ENCODE results near the gene PDYN. TPM values are rescaled to one million over a fixed set of nuclear protein-coding genes. Genes with fewer than 3 reads are reported as not detected.

PDYN gene
- total RNA-seq, 2 experiments from 2014 or later, result not detected

GRCh38 chr20:2010533-2010932, 16.7 kb upstream of the PDYN start:
- Mint-ChIP-seq H3K36me3 (ENCODE audit: low read depth) (no peaks in the 10 kb centered on the region), H3K4me1 (ENCODE audit: low read depth) (no peaks in the 10 kb centered on the region), H3K27me3 (peaks cover 75% of the 10 kb centered on the region), H3K27ac (no peak overlapping the region), H3K4me3 (no peak overlapping the region), H3K9me3 (no peaks in the 10 kb centered on the region)
- ChIA-PET CTCF (no interaction called here), POLR2A (no interaction called here)
- Histone ChIP-seq H3K27ac (ENCODE audit: low read depth in 1 of 2, low read length in 2 of 2) (no peak overlapping the region), H3K9me3 (ENCODE audit: control insufficient read depth in 1 of 2, insufficient read depth in 1 of 2, low read length in 2 of 2) (peaks cover 0 to 4% of the 10 kb centered on the region in 2 experiments), H3K4me3 (ENCODE audit: low read length) (no peak overlapping the region), H3K36me3 (ENCODE audit: insufficient read depth, low read length) (no peaks in the 10 kb centered on the region), H3K4me1 (ENCODE audit: insufficient read depth, low read length) (no peaks in the 10 kb centered on the region), H3K27me3 (ENCODE audit: control insufficient read depth in 1 of 2, insufficient read depth in 2 of 2, low read length in 2 of 2) (peaks cover 8 to 30% of the 10 kb centered on the region in 2 experiments)
- TF ChIP-seq CTCF (IDR thresholded peaks at IDR 0.05), result no peak
- intact Hi-C loops (cut with DNase I, micrococcal nuclease), result no loop called here
- no peak for ATAC-seq (ENCODE audit: poor library complexity)
- DNase-seq, result no peak

- Histone ChIP-seq H3K27ac (ENCODE audit: low read depth in 1 of 2, low read length in 2 of 2) (no peak overlapping the region), H3K4me3 (ENCODE audit: low read length) (no peak overlapping the region), H3K4me1 (ENCODE audit: insufficient read depth, low read length) (no peaks in the 10 kb centered on the region), H3K9me3 (ENCODE audit: control insufficient read depth in 1 of 2, insufficient read depth in 1 of 2, low read length in 2 of 2) (peaks cover 0 to 4% of the 10 kb centered on the region in 2 experiments), H3K36me3 (ENCODE audit: insufficient read depth, low read length) (no peaks in the 10 kb centered on the region), H3K27me3 (ENCODE audit: control insufficient read depth in 1 of 2, insufficient read depth in 2 of 2, low read length in 2 of 2) (peaks cover 8 to 21% of the 10 kb centered on the region in 2 experiments)
- no peak overlapping the region for H3K27ac Mint-ChIP-seq
- H3K36me3 Mint-ChIP-seq (ENCODE audit: low read depth), result no peaks in the 10 kb centered on the region
- POLR2A ChIA-PET, result no interaction called here
- CTCF ChIA-PET, result interaction anchor here (1.3 to 2.7 kb wide), 2 partner anchors 42 to 166 kb away, joined by 3 to 11 read pairs; no protein-coding TSS in a partner anchor
- no peaks in the 10 kb centered on the region for H3K4me1 Mint-ChIP-seq (ENCODE audit: low read depth)
- TF ChIP-seq CTCF (IDR thresholded peaks at IDR 0.05), result peak; percentile 66
- DNase-seq (peak in 9 of 14 experiments; percentile 2 to 60 (median 13)), ATAC-seq (ENCODE audit: poor library complexity) (no peak)
- H3K9me3 Mint-ChIP-seq, result no peaks in the 10 kb centered on the region
- peaks cover 65% of the 10 kb centered on the region for H3K27me3 Mint-ChIP-seq
- intact Hi-C loops (cut with DNase I, micrococcal nuclease), result loop anchor here (1.0 kb wide), 1 partner anchor 166 kb away; no protein-coding TSS in a partner anchor
- no peak overlapping the region for H3K4me3 Mint-ChIP-seq
Measured at GRCh38 chr20:2006452-2007361, 12.8 kb upstream of the PDYN start.

GRCh38 chr20:2005831-2006426, 12.1 kb upstream of the PDYN start:
- H3K9me3 Mint-ChIP-seq, result no peaks in the 10 kb centered on the region
- no peak for ATAC-seq (ENCODE audit: poor library complexity)
- H3K36me3 Mint-ChIP-seq (ENCODE audit: low read depth), result no peaks in the 10 kb centered on the region
- intact Hi-C loops (cut with DNase I, micrococcal nuclease), result loop anchor here (1.0 kb wide), 1 partner anchor 166 kb away; no protein-coding TSS in a partner anchor
- no peak overlapping the region for H3K27ac Mint-ChIP-seq
- Histone ChIP-seq H3K4me1 (ENCODE audit: insufficient read depth, low read length) (no peaks in the 10 kb centered on the region), H3K27ac (ENCODE audit: low read depth in 1 of 2, low read length in 2 of 2) (no peak overlapping the region), H3K9me3 (ENCODE audit: control insufficient read depth in 1 of 2, insufficient read depth in 1 of 2, low read length in 2 of 2) (peaks cover 0 to 4% of the 10 kb centered on the region in 2 experiments), H3K27me3 (ENCODE audit: control insufficient read depth in 1 of 2, insufficient read depth in 2 of 2, low read length in 2 of 2) (peaks cover 8 to 19% of the 10 kb centered on the region in 2 experiments), H3K36me3 (ENCODE audit: insufficient read depth, low read length) (no peaks in the 10 kb centered on the region), H3K4me3 (ENCODE audit: low read length) (no peak overlapping the region)
- no peak overlapping the region for H3K4me3 Mint-ChIP-seq
- H3K4me1 Mint-ChIP-seq (ENCODE audit: low read depth), result no peaks in the 10 kb centered on the region
- ChIA-PET POLR2A (no interaction called here), CTCF (interaction anchor here (1.3 to 2.7 kb wide), 2 partner anchors 42 to 167 kb away, joined by 3 to 11 read pairs; no protein-coding TSS in a partner anchor)
- peak; percentile 34 to 73 (median 47) for DNase-seq
- no peak for TF ChIP-seq CTCF (IDR thresholded peaks at IDR 0.05)
- peaks cover 58% of the 10 kb centered on the region for H3K27me3 Mint-ChIP-seq

Measured in CD4-positive, alpha-beta T cell (primary cell).